ENCODE measurements around the gene NTSR2.

The NTSR2 gene

GRCh38 chr2:11680182-11680900 is 10.3 kb upstream of the NTSR2 start:
- Mint-ChIP-seq H3K27ac (no peak overlapping the region), H3K4me3 (no peak overlapping the region), H3K4me1 (peaks cover 26% of the 10 kb centered on the region), H3K9me3 (no peaks in the 10 kb centered on the region), H3K27me3 (ENCODE audit: low read depth) (peaks cover 69% of the 10 kb centered on the region), H3K36me3 (ENCODE audit: low read depth) (no peaks in the 10 kb centered on the region)
- TF ChIP-seq CTCF (IDR thresholded peaks at IDR 0.05; ENCODE audit: unreplicated experiment in 3 of 3) = no peak

- H3K9me3 Mint-ChIP-seq = no peaks in the 10 kb centered on the region
- H3K27ac Mint-ChIP-seq = no peak overlapping the region
- peaks cover 68% of the 10 kb centered on the region for H3K27me3 Mint-ChIP-seq (ENCODE audit: low read depth)
- no peaks in the 10 kb centered on the region for H3K36me3 Mint-ChIP-seq (ENCODE audit: low read depth)
- no peak for TF ChIP-seq CTCF (IDR thresholded peaks at IDR 0.05; ENCODE audit: unreplicated experiment in 3 of 3)
- H3K4me3 Mint-ChIP-seq = no peak overlapping the region
- peaks cover 26% of the 10 kb centered on the region for H3K4me1 Mint-ChIP-seq
Observed at GRCh38 chr2:11679486-11680181, 9.6 kb upstream of the NTSR2 start.

GRCh38 chr2:11679016-11679415 is 9.0 kb upstream of the NTSR2 start:
- Mint-ChIP-seq H3K27me3 (ENCODE audit: low read depth) (peaks cover 70% of the 10 kb centered on the region), H3K4me3 (no peak overlapping the region), H3K4me1 (peaks cover 26% of the 10 kb centered on the region), H3K9me3 (no peaks in the 10 kb centered on the region), H3K36me3 (ENCODE audit: low read depth) (no peaks in the 10 kb centered on the region), H3K27ac (no peak overlapping the region)
- TF ChIP-seq CTCF (IDR thresholded peaks at IDR 0.05; ENCODE audit: unreplicated experiment in 3 of 3) = no peak

GRCh38 chr2:11678306-11678960 is 8.4 kb upstream of the NTSR2 start:
- Mint-ChIP-seq H3K27me3 (ENCODE audit: low read depth) (peaks cover 66% of the 10 kb centered on the region), H3K9me3 (no peaks in the 10 kb centered on the region), H3K36me3 (ENCODE audit: low read depth) (no peaks in the 10 kb centered on the region), H3K27ac (no peak overlapping the region), H3K4me1 (peaks cover 26% of the 10 kb centered on the region), H3K4me3 (no peak overlapping the region)
- no peak for TF ChIP-seq CTCF (IDR thresholded peaks at IDR 0.05; ENCODE audit: unreplicated experiment in 3 of 3)

GRCh38 chr2:11677136-11678055 is 7.4 kb upstream of the NTSR2 start:
- H3K27me3 Mint-ChIP-seq (ENCODE audit: low read depth) = peaks cover 69% of the 10 kb centered on the region
- no peak for TF ChIP-seq CTCF (IDR thresholded peaks at IDR 0.05; ENCODE audit: unreplicated experiment in 3 of 3)
- no peaks in the 10 kb centered on the region for H3K9me3 Mint-ChIP-seq
- no peak overlapping the region for H3K4me3 Mint-ChIP-seq
- no peaks in the 10 kb centered on the region for H3K36me3 Mint-ChIP-seq (ENCODE audit: low read depth)
- H3K27ac Mint-ChIP-seq = no peak overlapping the region
- peaks cover 25% of the 10 kb centered on the region for H3K4me1 Mint-ChIP-seq
